Heart right ventricle (tissue), 16 donors: ENCODE results near the gene ATP5F1A. TPM values are rescaled to one million over a fixed set of nuclear protein-coding genes. Genes with fewer than 3 reads are reported as not detected.

Experiments used
- ATAC-seq, 8 donors: fragments of 200-7000 bp; cut with Tn5 transposase; one replicate each; pipeline ENCODE4 v1.9.1; 2020; ENCODE audit warnings: mild to moderate bottlenecking in 8 of 8, moderate library complexity in 8 of 8, moderate number of reproducible peaks in 1 of 8
- DNase-seq, 2 donors: peaks; one replicate each; pipeline ENCODE4 v3.0.0-alpha.2; 2020
- H3K27ac ChIP-seq, 10 donors: fragments of 200-600 bp; sonication (generic) in 2 of 10; one replicate each; pipeline versions ENCODE4 v1.5.0 to v1.8.0; 2020 to 2022; ENCODE audit warnings: mild to moderate bottlenecking in 3 of 10
- H3K27me3 ChIP-seq, 7 donors: fragments of 200-600 bp; one replicate each; pipeline ENCODE4 v1.8.0; 2021 to 2022; ENCODE audit warnings: mild to moderate bottlenecking in 2 of 7
- H3K36me3 ChIP-seq, 9 donors: fragments of 200-600 bp; sonication (generic) in 1 of 9; one replicate each; pipeline versions ENCODE4 v1.5.0 to v1.8.0; 2020 to 2022; ENCODE audit warnings: mild to moderate bottlenecking in 2 of 9
- H3K4me1 ChIP-seq, 9 donors: fragments of 200-600 bp; sonication (generic) in 1 of 9; one replicate each; pipeline versions ENCODE4 v1.5.0 to v1.8.0; 2020 to 2022; ENCODE audit warnings: mild to moderate bottlenecking in 4 of 9
- H3K4me3 ChIP-seq, 10 donors: fragments of 200-600 bp; sonication (generic) in 2 of 10; one replicate each; pipeline versions ENCODE4 v1.5.0 to v1.8.0; 2020 to 2022; ENCODE audit warnings: mild to moderate bottlenecking in 7 of 10, moderate library complexity in 2 of 10
- H3K9me3 ChIP-seq, 11 donors: fragments of 200-600 bp in 10 of 11; sonication (generic) in 2 of 11; one replicate each; pipeline versions ENCODE4 v1.5.0 to v1.8.0; 2013 to 2022; ENCODE audit warnings: mild to moderate bottlenecking in 2 of 11, control low read depth in 1 of 11, moderate library complexity in 1 of 11
- CTCF ChIP-seq, 9 donors: fragments of 200-600 bp; sonication (generic) in 2 of 9; IDR thresholded peaks; one replicate each; pipeline versions ENCODE4 v1.5.0 to v1.8.0; 2021 to 2022; ENCODE audit warnings: antibody characterized with exemption in 9 of 9, mild to moderate bottlenecking in 5 of 9, moderate library complexity in 1 of 9
- WGBS, 2 donors: extraction: QIAGEN DNeasy Blood & Tissue Kit; methylation state at CpG; one replicate each; pipeline ENCODE4 v1.1.7; 2013; ENCODE audit warnings: inconsistent platforms in 1 of 2; 5-methylcytosine and 5-hydroxymethylcytosine counted together
- intact Hi-C, 10 donors: fragments of 100-400 bp; cut with DNase I; formaldehyde crosslinking; loops; one replicate each; pipeline versions ENCODE4 v1.11.1 to v1.14.2; 2022
- polyA plus RNA-seq, 2 donors: library from polyadenylated mRNA; stranded (reverse); fragments of 200-250 nt; gene quantifications; one replicate each; pipeline ENCODE4 v1.2.3, GENCODE V29; 2013
- total RNA-seq, 10 donors: library from RNA; stranded (reverse); fragmentation: NEBNext Ultra II Directional in 3 of 10; extraction: Animal tissue kit (Norgen Biotek cat#: 25700) in 3 of 10; gene quantifications; one replicate each; pipeline versions ENCODE4 v1.2.1 to v1.2.4, GENCODE V29; 2021 to 2023
- donor health status: Arrhythmogenic right ventricular cardiomyopathy.
- donor health status: ischemic (EF 13 %, LVEDD 7.1; RV severe dilation, severe dysfunction).
- donor health status: healthy with polysubstance abuse.
- donor health status: DM: no; HTN: yes; CAD: no.
- donor health status: DM: no; HTN: no; CAD: no.
- donor health status: ischemic (EF 25% LVEDD 6.9; RV normal size, moderate dysfunction).
- donor health status: ischemic (EF 25% LVEDD 5.7; RV mildly dilated, moderate dysfunction).
- donor health status: healthy.
- donor health status: DM: yes; HTN: yes; CAD: no.
- donor health status: Ischemic cardiomyopathy.
- donor health status: ischemic (EF 35%, LVEDD 5.7; RV mildly dilated, moderate dysfunction).
- donor health status: nonischemic (EF 11% LVEDD 7.7; RV severe dilation, severe dysfunction).
- donor health status: DM: yes; HTN: yes; CAD: no.
- donor health status: PGD.
- donor health status: ischemic (EF 29% LVEDD 5.4; RV normal size, mild dysfunction).
- donor health status: nonischemic (EF 23%, LVEDD 6.1; RV moderate dilation, normal function).

The ATP5F1A gene
- total and polyA plus RNA-seq, 12 donors, result 613 to 2,460 (median 1,904) TPM

DNA sequence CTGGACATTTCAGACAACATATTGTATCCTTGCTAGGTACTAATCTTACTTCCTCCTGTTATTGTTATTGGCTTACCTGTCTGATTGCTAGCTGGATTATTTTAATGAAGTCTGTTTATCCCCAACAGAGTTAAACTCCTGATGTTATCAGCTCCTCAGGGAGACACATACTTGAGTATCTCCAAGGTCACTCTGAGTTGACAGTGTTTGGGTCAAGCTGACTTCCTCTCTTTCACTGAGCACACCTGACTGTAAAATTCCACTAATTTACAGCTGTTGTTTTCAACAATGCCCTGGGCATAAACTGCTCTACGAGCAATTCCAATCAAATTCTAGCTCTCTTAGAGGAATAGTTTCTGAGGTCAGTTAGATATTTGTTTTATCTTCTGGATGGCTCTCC is 15.7 kb upstream of the ATP5F1A start:
- intact Hi-C loops, result no loop called here
- no peak for ATAC-seq

GRCh38 chr18:46110406-46110805 is 12.3 kb upstream of the ATP5F1A start:
- H3K4me1 ChIP-seq, result peaks cover 0 to 8% (median 0%) of the 10 kb centered on the region in 9 donors
- 95 to 96% methylated on average over 3 of the region's 3 CpGs for WGBS, 2 donors
- H3K9me3 ChIP-seq, result peaks cover 0 to 3% (median 0%) of the 10 kb centered on the region in 11 donors
- no peak overlapping the region for H3K27ac ChIP-seq
- DNase-seq (no peak), ATAC-seq (no peak)
- no peaks in the 10 kb centered on the region for H3K27me3 ChIP-seq
- TF ChIP-seq CTCF (IDR thresholded peaks at IDR 0.05), result no peak
- H3K36me3 ChIP-seq, result peaks cover 0 to 76% (median 0%) of the 10 kb centered on the region in 9 donors
- intact Hi-C loops, result no loop called here
- H3K4me3 ChIP-seq, result no peak overlapping the region

More for the DNA sequence above, 15.7 kb upstream of the ATP5F1A start:
- Histone ChIP-seq H3K27ac (no peak overlapping the region), H3K9me3 (peaks cover 0 to 3% (median 0%) of the 10 kb centered on the region in 11 donors), H3K4me3 (no peak overlapping the region), H3K27me3 (no peaks in the 10 kb centered on the region), H3K36me3 (peaks cover 0 to 59% (median 0%) of the 10 kb centered on the region in 9 donors), H3K4me1 (no peaks in the 10 kb centered on the region)
- TF ChIP-seq CTCF (IDR thresholded peaks at IDR 0.05), result no peak
- WGBS, 2 donors, result 82 to 88% methylated on average over 1 of the region's 1 CpG
- DNase-seq, result no peak

GRCh38 chr18:46109386-46109785 is 11.3 kb upstream of the ATP5F1A start:
- H3K36me3 ChIP-seq, result peaks cover 0 to 65% (median 0%) of the 10 kb centered on the region in 9 donors
- no peak for DNase-seq
- no peak for ATAC-seq
- H3K27me3 ChIP-seq, result no peaks in the 10 kb centered on the region
- WGBS, 2 donors, result 92 to 96% methylated on average over 5 of the region's 5 CpGs
- H3K27ac ChIP-seq, result no peak overlapping the region
- H3K4me3 ChIP-seq, result no peak overlapping the region
- intact Hi-C loops, result no loop called here
- TF ChIP-seq CTCF (IDR thresholded peaks at IDR 0.05), result no peak
- peaks cover 0 to 14% (median 7%) of the 10 kb centered on the region in 9 donors for H3K4me1 ChIP-seq
- H3K9me3 ChIP-seq, result peaks cover 0 to 3% (median 0%) of the 10 kb centered on the region in 11 donors

DNA sequence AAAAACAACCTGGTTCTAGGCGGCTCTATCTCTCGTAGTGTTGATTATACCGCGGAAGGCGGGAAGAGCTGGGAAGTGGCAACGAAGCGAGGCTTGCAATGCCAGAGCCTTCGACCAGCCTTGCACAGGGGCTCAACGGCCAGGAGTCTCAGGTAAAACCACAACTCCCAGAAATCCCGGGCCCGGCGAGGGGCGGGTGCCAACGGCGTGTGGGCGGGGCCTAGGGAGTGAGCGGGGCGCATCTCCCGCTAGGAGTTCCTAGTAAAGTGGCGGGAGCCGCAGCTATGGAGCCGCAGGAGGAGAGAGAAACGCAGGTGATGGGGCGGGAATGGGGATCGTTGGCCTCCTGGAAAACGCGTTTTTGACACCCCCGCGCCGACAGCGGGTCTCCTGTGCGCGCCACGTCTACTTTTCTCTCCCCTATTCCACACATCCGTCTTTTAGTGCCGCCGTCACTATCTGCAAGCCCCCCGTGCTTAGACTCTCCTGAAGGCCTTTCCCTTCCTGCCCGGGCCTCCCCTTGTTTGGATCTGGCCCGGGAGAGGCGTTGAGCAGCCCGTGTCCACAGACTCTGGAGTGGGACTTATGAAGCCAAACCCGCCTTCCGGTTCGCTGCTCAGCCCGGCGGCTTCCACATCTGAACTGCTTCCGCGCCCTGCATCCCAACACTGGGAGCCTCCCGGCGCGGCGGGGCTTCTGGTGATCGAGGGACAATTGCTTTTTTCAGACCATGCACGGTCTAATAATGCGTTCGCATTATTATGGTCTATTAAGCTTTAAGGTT is 6.2 kb upstream of the ATP5F1A start, which contains the start of gene HAUS1:
Gene HAUS1 (plus strand): TSS at position 258 of the 784 bp plus-strand sequence. CDS start 27 bp downstream, at position 285.
- WGBS, 2 donors, result 0% methylated on average over 53 to 57 of the region's 57 CpGs
- TF ChIP-seq CTCF (IDR thresholded peaks at IDR 0.05), result no peak
- ATAC-seq (peak; percentile 91 to 99 (median 98)), DNase-seq (peak; percentile 93 to 94)
- Histone ChIP-seq H3K9me3 (no peaks in the 10 kb centered on the region), H3K27ac (peak within 1 kb of the TSS; percentile 26 to 92 (median 84)), H3K36me3 (peaks cover 0 to 37% (median 0%) of the 10 kb centered on the region in 9 donors), H3K4me1 (peaks cover 0 to 20% (median 7%) of the 10 kb centered on the region in 9 donors), H3K27me3 (no peaks in the 10 kb centered on the region), H3K4me3 (peak within 1 kb of the TSS; percentile 60 to 92 (median 80))
- intact Hi-C loops, result no loop called here
